ENCODE data around the gene CUL2.
"Not testable (repeated sequence)": the region's sequence is repeated elsewhere in the genome, so short reads cannot be mapped to it uniquely, and the experiment has no call there.

The CUL2 gene

DNA sequence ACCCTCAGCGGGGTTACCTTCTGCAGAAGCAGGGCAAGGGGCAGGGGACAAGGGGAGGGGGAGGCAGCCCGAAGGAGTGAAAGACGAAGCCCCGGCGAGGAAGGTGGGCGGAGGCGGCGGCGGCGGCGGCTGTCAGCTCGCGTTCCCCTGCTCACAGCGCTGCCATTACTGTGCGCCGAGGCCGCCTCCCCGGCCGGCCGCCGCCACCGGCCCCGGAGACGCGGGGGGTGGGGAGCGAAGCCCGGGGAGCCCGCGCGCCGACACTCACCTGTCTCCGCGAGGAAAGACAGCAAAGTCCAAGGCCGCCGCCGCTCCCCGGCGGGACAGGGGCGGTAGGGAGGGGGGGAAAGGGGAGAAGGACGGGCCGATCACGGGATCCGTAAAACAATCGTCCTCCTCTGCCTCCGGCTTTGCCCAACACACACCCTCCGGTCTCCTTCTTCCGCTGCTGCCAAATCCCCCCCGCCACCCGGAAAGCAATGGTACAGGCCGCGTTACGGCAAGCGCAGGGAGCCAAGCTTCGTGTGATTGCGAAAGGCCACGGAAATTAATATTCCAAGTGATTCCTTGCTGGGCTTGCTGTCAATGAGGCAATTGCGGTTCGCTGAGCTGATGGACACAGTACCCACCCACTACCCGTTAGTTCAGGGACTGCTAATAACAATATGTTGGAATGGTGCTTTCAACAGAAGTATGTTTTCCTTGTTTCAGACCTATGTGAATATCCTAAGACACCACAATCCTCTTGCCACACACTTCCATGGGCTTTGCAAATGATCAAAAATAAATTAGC is at the start of gene CUL2:
Gene CUL2 (minus strand): TSS at position 180 of the 793 bp plus-strand sequence. CDS start 19,024 bp downstream, outside the sequence.
- DNase-seq (ENCODE audit: low spot score) = peak; percentile 92

DNA sequence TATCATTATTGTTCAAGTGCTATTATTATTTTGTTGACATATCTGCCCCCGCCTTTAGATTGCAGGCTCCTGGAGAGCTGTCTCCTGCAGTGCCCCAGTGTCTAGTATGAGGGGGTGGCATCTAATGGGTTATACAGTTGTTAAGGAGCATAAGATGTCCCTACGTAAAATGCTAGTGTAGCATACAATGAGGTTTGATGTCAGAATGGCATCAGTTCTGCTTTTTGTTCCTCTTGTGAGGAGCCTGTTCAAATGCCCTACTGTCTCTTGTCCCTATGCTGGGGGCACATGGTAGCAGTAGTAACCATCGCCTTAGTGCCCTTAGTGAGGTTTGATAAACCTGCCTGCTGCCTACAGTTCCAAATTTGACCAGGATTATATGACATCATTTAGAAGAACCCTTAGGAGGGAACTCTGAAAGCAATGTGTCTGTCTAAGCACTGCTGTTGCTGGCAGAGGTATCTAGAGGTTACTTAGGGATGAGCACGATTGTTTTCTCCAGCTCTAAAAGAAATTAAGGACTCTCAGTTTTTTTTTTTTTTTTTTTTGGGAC is 46.2 kb upstream of the CUL2 start:
- peak; percentile 51 for DNase-seq (ENCODE audit: low spot score)

DNA sequence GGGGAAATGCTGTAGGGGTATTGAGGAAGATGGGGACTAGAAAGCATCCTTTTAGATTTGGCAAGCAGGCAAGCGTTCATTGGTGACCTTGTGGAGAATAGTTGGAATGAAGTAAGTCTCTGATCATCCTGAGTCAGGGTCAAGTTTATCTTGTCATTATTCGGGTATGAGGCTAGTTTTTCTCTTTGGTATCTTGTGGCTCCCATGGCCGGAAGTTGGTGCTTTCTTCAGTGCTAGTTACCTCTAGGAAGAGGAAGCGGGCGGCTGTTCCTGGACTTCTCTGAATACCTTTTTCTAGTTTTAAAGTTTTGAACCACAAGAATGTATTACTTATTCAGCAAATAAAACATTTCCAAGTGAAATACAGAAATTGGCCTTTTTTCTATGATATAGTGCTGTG is 45.7 kb upstream of the CUL2 start:
- no peak for DNase-seq (ENCODE audit: low spot score)

DNA sequence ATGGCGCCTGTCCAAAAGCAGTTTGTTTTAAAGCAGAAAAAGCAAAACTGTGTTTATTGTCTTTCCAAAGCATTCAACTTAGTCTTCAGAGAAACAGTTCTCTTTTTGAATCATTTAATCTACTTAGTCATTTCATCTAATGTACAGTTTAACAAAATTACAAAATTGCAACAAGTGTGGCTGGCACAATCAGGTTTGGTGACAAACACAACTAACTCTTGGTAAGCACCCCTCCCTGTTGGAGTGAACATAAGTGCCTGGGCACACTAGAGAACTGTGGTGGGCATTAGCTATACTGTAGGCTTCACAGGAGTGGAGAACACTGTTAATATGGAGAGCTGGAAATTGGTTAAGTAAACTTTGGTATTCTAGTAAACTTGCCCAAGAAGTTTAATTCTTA is 43.4 kb upstream of the CUL2 start:
- no peak for DNase-seq (ENCODE audit: low spot score)

DNA sequence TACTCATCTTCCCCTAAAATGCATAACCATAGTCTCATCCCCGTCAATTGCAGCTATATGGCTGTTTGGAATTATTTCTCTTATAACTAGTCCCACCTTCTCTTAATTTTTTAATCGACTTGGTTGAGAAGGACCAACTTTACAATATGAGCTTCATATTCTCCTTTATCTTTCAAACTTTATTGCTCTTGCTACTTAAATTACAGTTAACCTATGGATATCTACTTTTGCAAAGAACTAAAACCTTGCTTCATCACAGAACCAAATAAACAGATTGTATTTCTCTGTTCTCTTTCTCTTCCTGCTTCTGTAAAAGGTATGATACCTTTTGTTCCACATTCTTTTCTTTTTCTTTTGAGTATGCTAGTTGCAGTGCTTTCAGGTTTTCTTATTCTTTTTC is 42.6 kb upstream of the CUL2 start:
- no peak for DNase-seq (ENCODE audit: low spot score)

DNA sequence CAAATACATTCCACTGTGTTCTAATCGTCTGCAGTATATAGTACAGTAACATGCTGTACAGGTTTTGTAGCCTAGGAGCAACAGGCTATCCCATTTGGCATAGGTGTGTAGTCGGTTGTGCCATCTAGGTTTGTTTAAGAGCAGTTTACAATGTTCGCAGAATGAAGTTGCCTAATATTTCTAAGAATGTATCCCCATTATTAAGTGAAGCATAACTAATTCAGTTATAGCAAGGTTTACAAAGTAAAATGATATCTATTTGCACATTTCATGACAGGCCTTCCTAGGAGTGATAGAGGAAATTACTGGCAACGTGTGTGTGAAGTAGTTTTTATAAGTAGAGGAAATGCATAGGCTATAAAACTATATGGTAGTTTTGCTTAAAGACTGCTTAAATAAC is 40.5 kb upstream of the CUL2 start:
- DNase-seq (ENCODE audit: low spot score) = no peak

DNA sequence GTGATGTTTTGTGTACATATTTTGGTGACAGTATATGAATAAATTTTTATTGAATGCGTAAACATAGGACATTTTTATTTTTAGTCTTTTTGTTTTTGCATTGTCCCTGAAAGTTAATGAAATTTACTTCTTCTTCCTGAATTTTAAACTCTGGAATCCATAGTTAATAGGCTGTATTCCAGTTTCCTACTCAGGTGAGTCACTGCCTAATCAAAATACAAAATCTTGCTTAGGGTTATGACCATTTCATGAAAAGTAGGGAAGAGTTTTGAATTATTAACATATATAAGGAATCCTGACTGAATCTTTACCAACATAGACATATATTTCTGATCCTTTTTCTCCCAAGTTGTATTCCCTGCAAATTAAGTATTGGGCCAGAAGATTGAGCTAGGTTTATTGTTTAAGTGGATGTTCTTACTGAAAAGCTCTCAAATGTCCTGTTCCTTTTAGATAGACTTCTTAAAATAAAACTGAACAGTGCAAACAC is 39.1 kb upstream of the CUL2 start:
- no peak for DNase-seq (ENCODE audit: low spot score)

DNA sequence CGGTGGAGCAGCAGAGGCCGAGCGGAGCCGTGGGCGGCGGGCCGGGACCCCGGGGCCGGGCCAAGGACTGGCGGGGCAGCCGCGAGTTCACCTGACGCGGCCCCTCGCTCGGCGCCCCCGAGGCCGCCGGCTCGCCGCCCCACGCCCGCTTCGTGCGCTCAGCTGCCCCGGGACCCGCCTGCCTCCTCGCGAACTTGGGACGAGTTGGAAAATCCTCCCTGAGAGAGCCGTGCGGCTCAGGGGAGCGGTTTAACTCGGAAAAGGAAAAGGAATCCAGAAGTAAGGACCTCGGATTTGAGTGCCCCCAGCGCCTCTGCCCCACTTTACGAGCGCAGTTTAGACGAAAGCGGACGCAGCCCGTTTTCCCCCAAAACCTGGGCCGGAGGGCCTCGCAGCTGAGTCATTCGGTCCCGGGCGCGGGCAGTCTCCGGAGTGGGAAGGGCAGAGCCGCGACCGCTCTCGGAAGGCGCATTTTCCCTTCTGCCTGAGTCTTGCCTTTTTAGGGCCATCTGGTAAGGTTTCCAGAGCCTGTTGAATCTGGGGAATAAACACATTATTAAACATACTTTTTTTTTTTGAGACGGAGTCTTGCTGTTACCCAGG is 37.2 kb upstream of the CUL2 start:
- DNase-seq (ENCODE audit: low spot score) = peak; percentile 43

DNA sequence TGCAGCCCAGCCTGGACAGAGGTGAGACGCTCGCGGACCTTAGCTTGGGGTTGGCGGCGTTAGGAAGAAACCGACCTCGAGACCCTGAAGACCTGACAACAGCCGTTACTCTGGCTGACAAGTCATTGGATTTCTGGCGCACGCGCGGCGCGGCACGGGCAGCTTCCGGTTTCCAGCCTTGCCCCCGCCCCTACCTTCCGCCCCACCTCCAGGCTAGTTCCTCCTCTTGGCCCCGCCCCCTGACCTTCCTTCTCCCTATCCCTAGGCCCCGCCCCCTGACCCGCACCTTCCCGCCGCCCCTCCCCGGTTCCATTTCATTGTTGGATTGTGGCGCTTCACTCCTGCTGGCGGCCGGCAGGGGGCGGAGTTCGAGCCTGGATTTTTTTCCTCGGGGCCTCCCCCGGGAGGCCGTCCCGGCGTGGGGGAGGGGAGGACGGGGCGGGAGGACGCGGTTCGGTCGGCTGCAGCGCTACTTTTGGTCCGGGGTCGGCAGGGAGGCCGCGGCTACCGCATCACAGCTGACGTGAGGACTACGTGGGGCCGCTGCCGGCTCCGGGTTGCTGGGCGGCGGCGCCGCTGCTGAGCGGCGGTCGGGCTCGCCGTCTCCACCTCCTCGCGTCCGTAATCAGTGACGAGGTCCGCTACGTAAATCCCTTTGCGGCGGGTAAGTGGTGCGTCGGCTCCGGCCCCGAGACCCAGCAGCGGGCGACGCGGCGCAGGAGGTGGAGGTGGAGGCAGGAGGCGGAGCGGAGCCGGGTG is 36.6 kb upstream of the CUL2 start, which contains the start of gene CREM:
Gene CREM (plus strand): TSS at position 317 of the 759 bp plus-strand sequence. CDS start 10,990 bp downstream, outside the sequence.
- peak; percentile 98 for DNase-seq (ENCODE audit: low spot score)

DNA sequence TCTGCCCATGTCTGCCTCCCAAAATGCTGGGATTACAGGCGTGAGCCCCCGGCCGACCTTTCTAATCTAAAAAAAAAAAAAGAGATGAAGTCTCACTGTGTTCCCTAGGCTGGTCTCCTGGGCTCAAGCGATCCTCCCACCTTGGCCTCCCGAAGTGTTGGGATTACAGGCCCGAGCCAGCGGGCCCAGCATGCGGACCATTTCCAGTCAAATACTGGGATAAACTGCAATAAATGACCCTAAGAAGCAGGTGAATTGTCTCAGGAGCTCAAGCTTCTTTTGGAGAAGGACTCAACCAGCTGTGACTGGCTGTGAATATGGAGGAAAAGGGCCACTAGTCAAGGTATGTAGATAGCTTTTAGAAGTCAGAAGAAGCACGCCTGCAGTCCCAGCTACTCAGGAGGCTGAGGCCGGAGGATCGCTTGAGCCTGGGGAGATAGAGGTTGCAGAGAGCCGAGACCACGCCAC is 36.0 kb upstream of the CUL2 start:
- DNase-seq (ENCODE audit: low spot score) = no peak

DNA sequence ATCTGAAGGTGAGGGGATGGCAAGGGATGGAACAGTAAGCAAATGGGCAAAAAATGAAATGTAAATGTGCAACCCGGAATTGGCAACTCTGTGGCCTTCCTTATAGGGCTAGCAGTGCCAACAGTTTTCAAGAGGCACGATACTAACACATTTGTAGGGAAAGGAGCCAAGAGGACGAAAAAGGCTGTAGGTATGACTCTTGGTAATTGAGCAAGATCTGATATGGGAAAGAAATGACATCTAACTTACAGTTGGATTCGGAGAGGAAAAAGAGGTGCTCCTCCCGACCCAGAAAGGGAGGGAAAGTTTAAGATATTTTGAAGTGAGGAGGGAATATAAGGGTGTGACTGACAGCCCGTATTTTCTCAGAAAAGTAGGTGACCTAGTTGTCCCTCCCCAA is 34.4 kb upstream of the CUL2 start:
- no peak for DNase-seq (ENCODE audit: low spot score)

DNA sequence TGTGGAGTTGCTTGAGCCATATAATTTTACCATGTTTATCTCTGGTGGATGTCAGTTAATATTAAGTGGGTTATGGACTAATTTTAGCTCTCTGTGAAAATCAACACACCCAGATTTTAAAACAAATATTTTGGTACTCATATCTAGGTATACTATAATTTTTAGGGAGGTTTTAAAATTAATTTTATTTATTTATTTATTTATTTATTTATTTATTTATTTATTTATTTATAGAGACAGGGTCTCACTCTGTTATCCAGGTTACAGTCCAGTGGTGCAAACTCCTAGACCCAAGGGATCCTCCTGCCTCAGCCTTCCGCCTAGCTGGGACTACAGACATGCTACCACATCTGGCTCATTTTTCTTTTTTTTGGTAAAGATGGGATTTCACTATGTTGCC is 29.2 kb upstream of the CUL2 start:
- DNase-seq (ENCODE audit: low spot score) = no peak

DNA sequence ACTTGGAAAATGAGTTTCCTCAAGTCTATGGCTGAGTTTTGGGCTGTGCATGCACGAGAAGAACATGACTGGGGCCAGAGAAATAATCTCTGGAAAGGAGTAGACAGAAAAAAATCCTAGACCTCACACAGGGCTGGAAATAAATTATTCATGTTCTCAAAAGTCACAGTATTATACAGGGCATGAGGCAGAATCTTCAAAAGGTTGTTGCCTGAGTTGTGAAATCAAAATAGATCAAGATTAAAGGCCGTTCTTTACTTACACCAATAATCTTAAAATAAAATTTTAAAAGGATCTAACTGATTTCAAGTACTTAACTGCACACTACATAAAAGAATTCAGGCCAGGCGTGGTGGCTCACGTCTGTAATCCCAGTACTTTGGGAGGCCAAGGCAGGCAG is 22.4 kb upstream of the CUL2 start:
- DNase-seq (ENCODE audit: low spot score) = no peak

DNA sequence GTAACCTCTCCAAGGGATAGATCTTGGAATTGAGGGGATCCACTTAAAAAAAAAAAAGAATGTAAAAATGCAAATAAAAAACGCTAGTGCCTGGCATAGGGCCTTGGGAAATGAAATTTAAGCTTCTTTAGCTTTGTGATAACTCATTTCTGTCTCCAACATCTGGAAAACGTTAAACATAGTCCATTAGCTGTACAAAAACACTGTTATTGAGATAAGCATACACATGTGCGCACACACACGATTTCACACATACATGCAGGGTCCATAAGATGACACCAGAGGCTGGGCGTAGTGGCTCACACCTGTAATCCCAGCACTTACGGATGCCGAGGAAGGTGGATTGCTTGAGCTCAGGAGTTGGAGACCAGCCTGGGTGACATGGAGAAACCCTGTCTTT is 13.7 kb upstream of the CUL2 start:
- DNase-seq (ENCODE audit: low spot score) = no peak

DNA sequence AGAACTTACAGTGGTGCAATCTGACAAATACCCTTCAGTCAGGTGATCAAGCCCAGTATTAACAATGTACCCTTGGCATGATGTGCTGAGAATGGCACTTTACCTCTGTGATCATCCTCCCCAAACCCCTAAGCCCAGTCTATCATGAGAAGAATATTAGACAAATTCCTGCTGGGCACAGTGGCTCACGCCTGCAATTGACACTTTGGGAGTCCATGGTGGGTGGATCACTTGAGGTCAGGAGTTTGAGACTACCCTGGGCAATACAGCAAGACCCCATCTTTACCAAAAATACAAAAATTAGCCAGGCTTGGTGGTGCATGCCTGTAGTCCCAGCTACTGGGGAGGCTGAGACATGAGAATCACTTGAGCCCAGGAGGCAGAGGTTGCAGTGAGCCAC is 7.4 kb upstream of the CUL2 start:
- DNase-seq (ENCODE audit: low spot score) = no peak

DNA sequence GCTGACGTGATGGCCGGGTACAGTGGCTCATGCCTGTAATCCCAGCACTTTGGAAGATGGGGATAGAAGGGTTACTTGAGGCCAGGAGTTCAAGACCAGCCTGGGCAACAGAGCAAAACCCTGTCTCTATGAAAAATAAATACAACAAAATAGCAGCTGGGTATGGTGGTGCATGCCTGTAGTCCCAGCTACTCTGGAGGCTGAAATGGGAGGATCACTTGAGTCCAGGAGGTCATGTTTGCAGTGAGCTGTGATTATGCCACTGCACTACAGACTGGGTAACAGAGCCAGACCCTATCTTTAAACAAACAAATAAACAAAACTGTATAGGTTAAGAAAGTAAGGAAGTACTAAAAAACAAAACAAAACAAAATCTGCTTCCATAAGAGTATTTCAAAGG is 6.2 kb upstream of the CUL2 start:
- no peak for DNase-seq (ENCODE audit: low spot score)

DNA sequence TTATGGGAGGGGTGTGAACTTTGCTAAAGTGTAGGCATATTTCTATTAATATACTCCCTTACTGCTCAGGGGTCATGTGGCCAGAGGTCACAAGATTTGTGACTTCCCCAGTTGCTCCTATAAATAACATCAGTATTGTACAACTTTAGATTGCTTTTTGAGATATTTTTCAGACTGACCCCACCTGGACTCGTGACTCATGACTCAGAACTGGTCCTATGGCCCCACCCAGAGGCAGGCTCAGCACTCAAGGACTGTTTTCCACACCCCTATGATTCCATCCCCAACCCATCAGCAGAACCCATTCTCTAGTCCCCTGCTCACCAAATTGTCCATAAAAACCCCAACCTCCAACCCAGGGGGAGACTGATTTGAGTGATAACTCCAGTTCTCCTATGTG is 2.7 kb upstream of the CUL2 start:
- DNase-seq (ENCODE audit: low spot score) = no peak

DNA sequence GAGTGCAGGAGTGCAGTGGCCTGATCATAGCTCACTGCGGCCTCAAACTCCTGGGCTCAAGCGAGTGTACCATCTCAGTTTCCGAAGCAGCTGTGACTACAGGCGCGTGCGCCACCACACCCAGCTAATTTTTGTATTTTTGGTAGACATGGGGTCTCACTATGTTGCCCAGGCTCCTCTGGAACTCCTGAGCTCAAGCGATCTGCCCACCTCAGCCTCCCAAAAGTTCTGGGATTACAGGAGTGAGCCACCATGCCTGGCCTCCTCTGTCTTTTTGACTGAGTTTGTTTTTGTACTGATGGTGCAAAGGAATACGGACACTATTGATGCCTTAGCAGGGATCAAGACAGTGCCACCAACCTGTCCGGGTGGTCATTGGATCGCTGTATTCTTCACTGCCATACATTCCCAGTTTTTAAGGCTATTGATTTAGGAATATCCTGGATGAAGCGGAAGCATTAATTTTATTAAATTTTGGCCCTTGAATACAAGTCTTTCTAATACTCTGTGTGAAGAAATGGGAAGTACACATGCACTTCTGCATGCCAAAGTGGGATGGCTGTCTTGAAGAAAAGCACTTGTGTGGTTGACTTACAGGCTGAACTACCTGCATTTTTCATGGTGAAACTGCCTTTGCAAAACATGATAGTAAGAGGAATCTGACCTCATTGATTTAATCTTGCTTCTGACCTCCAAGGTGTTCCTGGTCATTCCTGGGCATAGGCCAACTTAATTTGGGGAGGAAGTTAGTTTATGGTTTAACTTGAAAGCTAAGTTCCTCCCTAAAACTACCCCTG is 2.1 kb upstream of the CUL2 start:
- DNase-seq (ENCODE audit: low spot score) = no peak

DNA sequence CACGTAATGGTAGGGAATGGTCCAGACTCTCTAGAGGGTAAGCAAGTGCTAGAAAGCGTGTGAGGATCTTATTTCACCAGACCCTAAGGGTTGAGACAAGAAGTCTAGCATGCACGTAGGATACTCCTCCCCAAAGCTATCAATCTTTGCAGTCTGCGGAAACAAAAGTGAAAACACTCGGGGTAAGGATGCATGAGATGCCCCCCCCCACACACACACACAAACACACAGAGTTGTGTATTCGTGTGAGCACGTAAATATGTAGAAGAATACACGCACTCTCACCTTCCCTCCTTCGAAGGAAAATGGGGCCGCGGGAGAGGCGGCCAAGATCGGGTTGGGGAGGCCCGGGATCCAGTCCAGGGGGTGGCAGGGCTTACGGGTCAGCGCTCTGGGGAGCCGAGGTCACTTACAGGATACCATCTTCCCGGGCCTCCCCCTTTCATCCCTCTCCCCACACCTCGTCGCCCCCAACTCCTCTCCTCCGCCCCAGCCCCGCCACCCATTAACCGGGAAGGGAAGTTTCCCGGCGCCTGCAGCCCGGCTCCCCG is 455 bp downstream of the CUL2 start:
- DNase-seq (ENCODE audit: low spot score) = peak; percentile 32

DNA sequence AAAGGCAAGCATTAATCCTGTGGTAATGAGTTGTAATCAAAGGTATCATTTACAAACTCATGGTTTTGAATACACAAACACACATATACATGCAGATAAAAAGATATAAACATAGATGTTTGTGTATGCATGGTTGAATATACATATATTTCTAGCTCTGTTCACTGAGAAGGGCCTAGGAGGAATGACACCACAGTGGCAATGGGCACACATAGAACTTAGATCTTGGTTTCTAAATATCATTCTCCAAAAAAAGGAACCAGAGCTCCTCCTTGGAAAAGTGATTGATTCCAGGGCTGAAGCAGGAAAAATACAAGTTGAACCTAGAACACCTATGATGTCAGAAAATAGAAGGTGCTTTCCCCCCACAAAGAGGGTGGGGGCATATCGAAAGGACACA is 6.9 kb downstream of the CUL2 start:
- DNase-seq (ENCODE audit: low spot score) = no peak

DNA sequence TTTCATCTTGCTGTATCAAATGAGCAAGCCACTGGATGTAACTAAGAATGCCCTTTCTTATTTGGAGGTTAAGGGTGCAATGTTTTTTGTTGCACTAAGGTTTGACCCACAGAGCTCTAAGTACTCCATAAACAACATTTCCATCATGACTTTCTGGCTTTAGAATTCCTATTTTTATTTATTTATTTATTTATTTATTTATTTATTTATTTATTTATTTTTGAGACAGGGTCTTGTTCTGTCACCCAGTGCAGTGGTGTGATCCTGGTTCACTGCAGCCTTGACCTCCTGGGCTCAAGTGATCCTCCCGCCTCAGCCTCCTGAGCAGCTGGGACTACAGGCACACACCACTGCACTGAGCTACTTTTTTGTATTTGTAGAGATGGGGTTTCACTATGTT is 9.9 kb downstream of the CUL2 start:
- DNase-seq (ENCODE audit: low spot score) = not testable (repeated sequence)

All from germinal center (tissue), 1 donor.